ENCODE results near the gene ANO1.

- TF ChIP-seq CTCF (IDR thresholded peaks at IDR 0.05) (no peak), POLR2AphosphoS5 (IDR thresholded peaks at IDR 0.05) (no peak), EP300 (IDR thresholded peaks at IDR 0.05) (no peak), POLR2A (IDR thresholded peaks at IDR 0.05; ENCODE audit: low read depth) (no peak)
Observed at GRCh38 chr11:70118642-70119041, 40.5 kb downstream of the ANO1 start.

Data from esophagus muscularis mucosa (tissue), 4 donors.